Endothelial cell of umbilical vein (primary cell): ENCODE data around the gene CARD16.

Source experiments
- EZH2 ChIP-seq: IDR thresholded peaks from 2 replicates; pipeline ENCODE4 v1.6.1; 2012; ENCODE audit warnings: borderline replicate concordance, low read depth, mild to moderate bottlenecking, moderate library complexity, low read length, inconsistent platforms; ENCODE audit not compliant: severe bottlenecking
- FOS ChIP-seq: IDR thresholded peaks from 2 replicates; pipeline ENCODE4 v1.6.1; 2011; ENCODE audit warnings: mild to moderate bottlenecking, low read length, moderate library complexity, borderline replicate concordance; ENCODE audit not compliant: insufficient read depth
- MYC ChIP-seq: IDR thresholded peaks from one replicate; pipeline ENCODE4 v1.6.1; 2011; ENCODE audit warnings: mild to moderate bottlenecking, low read depth, low read length
- POLR2A ChIP-seq: IDR thresholded peaks from 2 replicates; pipeline ENCODE4 v1.6.1; 2012; ENCODE audit warnings: low read depth, mild to moderate bottlenecking, control low read depth, low read length
- TF ChIP-seq, protein P1 (sequence below), 2 donors: IDR thresholded peaks; 1 replicate in 1 of 2; 2 replicates in 1 of 2; pipeline ENCODE4 v1.5.1; 2011; ENCODE audit warnings: low read length in 2 of 2, mild to moderate bottlenecking in 2 of 2, moderate library complexity in 2 of 2, control low read depth in 1 of 2, inconsistent platforms in 1 of 2, low read depth in 1 of 2; ENCODE audit not compliant: insufficient read depth in 1 of 2; ENCODE audit errors: extremely low read depth in 1 of 2

GRCh38 chr11:105092256-105093239 is 47.4 kb upstream of the CARD16 start:
- TF ChIP-seq, protein P1, sequence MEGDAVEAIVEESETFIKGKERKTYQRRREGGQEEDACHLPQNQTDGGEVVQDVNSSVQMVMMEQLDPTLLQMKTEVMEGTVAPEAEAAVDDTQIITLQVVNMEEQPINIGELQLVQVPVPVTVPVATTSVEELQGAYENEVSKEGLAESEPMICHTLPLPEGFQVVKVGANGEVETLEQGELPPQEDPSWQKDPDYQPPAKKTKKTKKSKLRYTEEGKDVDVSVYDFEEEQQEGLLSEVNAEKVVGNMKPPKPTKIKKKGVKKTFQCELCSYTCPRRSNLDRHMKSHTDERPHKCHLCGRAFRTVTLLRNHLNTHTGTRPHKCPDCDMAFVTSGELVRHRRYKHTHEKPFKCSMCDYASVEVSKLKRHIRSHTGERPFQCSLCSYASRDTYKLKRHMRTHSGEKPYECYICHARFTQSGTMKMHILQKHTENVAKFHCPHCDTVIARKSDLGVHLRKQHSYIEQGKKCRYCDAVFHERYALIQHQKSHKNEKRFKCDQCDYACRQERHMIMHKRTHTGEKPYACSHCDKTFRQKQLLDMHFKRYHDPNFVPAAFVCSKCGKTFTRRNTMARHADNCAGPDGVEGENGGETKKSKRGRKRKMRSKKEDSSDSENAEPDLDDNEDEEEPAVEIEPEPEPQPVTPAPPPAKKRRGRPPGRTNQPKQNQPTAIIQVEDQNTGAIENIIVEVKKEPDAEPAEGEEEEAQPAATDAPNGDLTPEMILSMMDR (IDR thresholded peaks at IDR 0.05; ENCODE audit: extremely low read depth in 1 of 2, insufficient read depth in 1 of 2, low read depth in 1 of 2, low read length in 2 of 2), result no peak
- TF ChIP-seq EZH2 (no peak), POLR2A (no peak), FOS (peak; percentile 45), MYC (no peak)
